Upper lobe of left lung (tissue), 6 donors: ENCODE data around the gene FGFRL1. TPM values are rescaled to one million over a fixed set of nuclear protein-coding genes. Genes with fewer than 3 reads are reported as not detected.

Source experiments
- ATAC-seq, 2 donors: fragments of 200-7000 bp; cut with Tn5 transposase; one replicate each; pipeline ENCODE4 v1.9.1; 2022; ENCODE audit warnings: mild to moderate bottlenecking in 2 of 2, moderate library complexity in 2 of 2; ENCODE audit not compliant: low FRiP score in 2 of 2
- DNase-seq, 2 donors: peaks; one replicate each; pipeline ENCODE4 v3.0.0-alpha.2; 2019 to 2020
- H3K27ac ChIP-seq, 4 donors: fragments of 200-600 bp; sonication (generic); one replicate each; pipeline ENCODE4 v1.5.1; 2016 to 2019
- H3K27me3 ChIP-seq, 4 donors: fragments of 200-600 bp; sonication (generic); one replicate each; pipeline ENCODE4 v1.5.1; 2017 to 2019
- H3K36me3 ChIP-seq, 4 donors: fragments of 200-600 bp; sonication (generic); one replicate each; pipeline ENCODE4 v1.5.1; 2016 to 2019
- H3K4me1 ChIP-seq, 4 donors: fragments of 200-600 bp; sonication (generic); one replicate each; pipeline ENCODE4 v1.5.1; 2018 to 2019
- H3K4me3 ChIP-seq, 4 donors: fragments of 200-600 bp; sonication (generic); one replicate each; pipeline ENCODE4 v1.5.1; 2017 to 2019; ENCODE audit warnings: mild to moderate bottlenecking in 2 of 4, moderate library complexity in 1 of 4
- H3K9me3 ChIP-seq, 4 donors: fragments of 200-600 bp; sonication (generic); one replicate each; pipeline ENCODE4 v1.5.1; 2018 to 2019
- CTCF ChIP-seq, 6 experiments: fragments of 450-650 bp in 4 of 6; fragments of 200-600 bp in 2 of 6; sonication (generic) in 2 of 6; IDR thresholded peaks; one replicate each; pipeline ENCODE4 v1.5.1; 2016 to 2019; ENCODE audit warnings: antibody characterized with exemption in 6 of 6
- EP300 ChIP-seq, 4 donors: sonication (generic); formaldehyde crosslinking; IDR thresholded peaks; one replicate each; pipeline ENCODE4 v1.5.1; 2017; ENCODE audit warnings: antibody characterized with exemption in 4 of 4, control low read depth in 2 of 4
- POLR2A ChIP-seq, 4 donors: fragments of 450-650 bp; IDR thresholded peaks; one replicate each; pipeline ENCODE4 v1.5.1; 2016 to 2017; ENCODE audit warnings: antibody characterized with exemption in 4 of 4, mild to moderate bottlenecking in 2 of 4
- POLR2AphosphoS5 ChIP-seq, 2 donors: sonication (generic); formaldehyde crosslinking; IDR thresholded peaks; one replicate each; pipeline ENCODE4 v1.5.1; 2017; ENCODE audit warnings: antibody characterized with exemption in 2 of 2
- WGBS, 2 donors: methylation state at CpG; one replicate each; pipeline ENCODE4 v1.1.5; 2017 to 2018; 5-methylcytosine and 5-hydroxymethylcytosine counted together
- total RNA-seq, 6 donors: library from RNA; depleted of rRNA in 4 of 6; stranded (reverse); fragments of >200 nt in 4 of 6; gene quantifications; one replicate each; pipeline versions ENCODE4 v1.1.0 to v1.2.1, GENCODE V29; 2016 to 2021
- donor health status: DM: no; HTN: no; CAD: no; lungs with moderate emphysema.
- donor health status: DM: no; HTN: yes; CAD: no; lungs with severe emphysema.

The FGFRL1 gene
- total RNA-seq, 6 donors from 2014 or later, result 21.0 to 32.4 (median 25.6) TPM

GRCh38 chr4:1040344-1041146 lies 29.1 kb downstream of the FGFRL1 start:
- DNase-seq (peak in 1 of 2 donors; percentile 70), ATAC-seq (no peak)
- Histone ChIP-seq H3K4me1 (peaks cover 16 to 37% (median 23%) of the 10 kb centered on the region in 4 donors), H3K27me3 (peaks cover 0 to 10% (median 7%) of the 10 kb centered on the region in 4 donors), H3K4me3 (no peak overlapping the region), H3K27ac (peak overlapping the region in 1 of 4 donors; percentile 25), H3K36me3 (no peaks in the 10 kb centered on the region), H3K9me3 (no peaks in the 10 kb centered on the region)
- TF ChIP-seq POLR2A (IDR thresholded peaks at IDR 0.05) (no peak), CTCF (IDR thresholded peaks at IDR 0.05) (no peak), EP300 (IDR thresholded peaks at IDR 0.05) (no peak), POLR2AphosphoS5 (IDR thresholded peaks at IDR 0.05) (no peak)
- 80 to 93% methylated on average over 10 to 21 of the region's 21 CpGs for WGBS, 2 donors

GRCh38 chr4:1041147-1041935 lies 29.9 kb downstream of the FGFRL1 start:
- H3K36me3 ChIP-seq, result no peaks in the 10 kb centered on the region
- no peak for TF ChIP-seq POLR2AphosphoS5 (IDR thresholded peaks at IDR 0.05)
- TF ChIP-seq CTCF (IDR thresholded peaks at IDR 0.05), result no peak
- TF ChIP-seq EP300 (IDR thresholded peaks at IDR 0.05), result no peak
- TF ChIP-seq POLR2A (IDR thresholded peaks at IDR 0.05), result no peak
- 15 to 42% methylated on average over 18 to 33 of the region's 36 CpGs for WGBS, 2 donors
- DNase-seq, result peak in 1 of 2 donors; percentile 82
- H3K27ac ChIP-seq, result no peak overlapping the region
- peaks cover 0 to 10% (median 7%) of the 10 kb centered on the region in 4 donors for H3K27me3 ChIP-seq
- ATAC-seq, result no peak
- no peak overlapping the region for H3K4me3 ChIP-seq
- no peaks in the 10 kb centered on the region for H3K9me3 ChIP-seq
- peaks cover 16 to 35% (median 23%) of the 10 kb centered on the region in 4 donors for H3K4me1 ChIP-seq

GRCh38 chr4:1041936-1042330 lies 30.5 kb downstream of the FGFRL1 start:
- TF ChIP-seq EP300 (IDR thresholded peaks at IDR 0.05) (no peak), CTCF (IDR thresholded peaks at IDR 0.05) (no peak), POLR2A (IDR thresholded peaks at IDR 0.05) (no peak), POLR2AphosphoS5 (IDR thresholded peaks at IDR 0.05) (no peak)
- no peak for ATAC-seq

GRCh38 chr4:1042352-1043055 lies 31.1 kb downstream of the FGFRL1 start:
- 93 to 97% methylated on average over 11 to 17 of the region's 17 CpGs for WGBS, 2 donors
- ATAC-seq (no peak), DNase-seq (peak in 1 of 2 donors; percentile 31)
- Histone ChIP-seq H3K4me3 (no peak overlapping the region), H3K27me3 (peaks cover 0 to 10% (median 7%) of the 10 kb centered on the region in 4 donors), H3K27ac (no peak overlapping the region), H3K4me1 (peaks cover 25 to 44% (median 31%) of the 10 kb centered on the region in 4 donors), H3K36me3 (no peaks in the 10 kb centered on the region), H3K9me3 (no peaks in the 10 kb centered on the region)
- TF ChIP-seq POLR2A (IDR thresholded peaks at IDR 0.05), result no peak
- no peak for TF ChIP-seq CTCF (IDR thresholded peaks at IDR 0.05)
- no peak for TF ChIP-seq EP300 (IDR thresholded peaks at IDR 0.05)
- TF ChIP-seq POLR2AphosphoS5 (IDR thresholded peaks at IDR 0.05), result no peak

More at GRCh38 chr4:1041936-1042330, 30.5 kb downstream of the FGFRL1 start:
- H3K4me3 ChIP-seq, result no peak overlapping the region
- no peaks in the 10 kb centered on the region for H3K36me3 ChIP-seq
- H3K27me3 ChIP-seq, result peaks cover 0 to 10% (median 7%) of the 10 kb centered on the region in 4 donors
- H3K4me1 ChIP-seq, result peaks cover 19 to 38% (median 26%) of the 10 kb centered on the region in 4 donors
- 50 to 53% methylated on average over 8 of the region's 8 CpGs for WGBS, 2 donors
- no peak overlapping the region for H3K27ac ChIP-seq
- H3K9me3 ChIP-seq, result no peaks in the 10 kb centered on the region
- peak in 1 of 2 donors; percentile 47 for DNase-seq
